Left lung (tissue), 14 donors: ENCODE data around the gene DEFB108B. TPM values are rescaled to one million over a fixed set of nuclear protein-coding genes. Genes with fewer than 3 reads are reported as not detected.
"Not testable (repeated sequence)": the region's sequence is repeated elsewhere in the genome, so short reads cannot be mapped to it uniquely, and the experiment has no call there.

Experiments used
- ATAC-seq: fragments of 200-7000 bp; cut with Tn5 transposase; one replicate; pipeline ENCODE4 v1.9.1; 2020; ENCODE audit warnings: moderate library complexity
- DNase-seq, 4 donors: peaks; one replicate each; pipeline ENCODE4 v3.0.0-alpha.2; 2013 to 2020
- H3K27ac ChIP-seq, 2 donors: fragments of 200-600 bp; sonication (generic) in 1 of 2; one replicate each; pipeline versions ENCODE4 v1.5.0 to v1.8.0; 2020 to 2021
- H3K27me3 ChIP-seq, 2 donors: fragments of 200-600 bp; sonication (generic) in 1 of 2; one replicate each; pipeline versions ENCODE4 v1.5.0 to v1.8.0; 2020 to 2021
- H3K36me3 ChIP-seq, 2 donors: fragments of 200-600 bp; sonication (generic) in 1 of 2; one replicate each; pipeline versions ENCODE4 v1.5.0 to v1.8.0; 2020 to 2021
- H3K4me1 ChIP-seq, 2 donors: fragments of 200-600 bp; one replicate each; pipeline ENCODE4 v1.8.0; 2021
- H3K4me3 ChIP-seq, 2 donors: fragments of 200-600 bp; sonication (generic) in 1 of 2; one replicate each; pipeline versions ENCODE4 v1.5.0 to v1.8.0; 2020 to 2021; ENCODE audit warnings: mild to moderate bottlenecking in 1 of 2
- H3K9me3 ChIP-seq, 2 donors: fragments of 200-600 bp; sonication (generic) in 1 of 2; one replicate each; pipeline versions ENCODE4 v1.5.0 to v1.8.0; 2020 to 2021
- intact Hi-C, 2 donors: fragments of 100-400 bp; cut with DNase I; formaldehyde crosslinking; loops; one replicate each; pipeline versions ENCODE4 v1.11.2 to v1.14.2; 2022
- long read RNA-seq, 12 donors: library from polyadenylated mRNA in 2 of 12; unstranded in 2 of 12; transcript quantifications; one replicate each; pipeline ENCODE4 v2.0.0 and lab custom pipeline, GENCODE V29; 2019 to 2026
- polyA plus RNA-seq, 6 donors: library from polyadenylated mRNA; unstranded; fragments of 120-200 nt; gene quantifications; one replicate each; pipeline ENCODE4 v1.2.1, GENCODE V29; 2013; ENCODE audit not compliant: insufficient read length in 6 of 6
- total RNA-seq, 2 donors: library from RNA; stranded (reverse); fragmentation: NEBNext Ultra II Directional; extraction: Animal tissue kit (Norgen Biotek cat#: 25700); gene quantifications; one replicate each; pipeline ENCODE4 v1.2.1, GENCODE V29; 2021
- TF ChIP-seq, protein P1 (sequence below), 2 donors: fragments of 200-600 bp; sonication (generic) in 1 of 2; IDR thresholded peaks; one replicate each; pipeline versions ENCODE4 v1.5.0 to v1.8.0; 2021; ENCODE audit warnings: antibody characterized with exemption in 2 of 2
- donor health status: DM: no; HTN: yes; CAD: no.
- donor health status: DM: no; HTN: no; CAD: no.

Gene DEFB108B, protein sequence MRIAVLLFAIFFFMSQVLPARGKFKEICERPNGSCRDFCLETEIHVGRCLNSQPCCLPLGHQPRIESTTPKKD
- not detected for total RNA-seq
- polyA plus RNA-seq = not detected
- long read RNA-seq, donor 1 = 0 reads
- long read RNA-seq, donor 2 = 0 reads
- long read RNA-seq, donor 3 = 0 reads
- long read RNA-seq, donor 4 = 0 reads
- long read RNA-seq, donor 5 = 0 reads
- long read RNA-seq, donor 6 = 0 reads
- long read RNA-seq, donor 7 = 0 reads
- long read RNA-seq, donor 8 = 0 reads
- long read RNA-seq, donor 9 = 0 reads
- long read RNA-seq, donor 10 = 0 reads
- long read RNA-seq, donor 11 = 0 reads
- long read RNA-seq, donor 12 = 0 reads

DNA sequence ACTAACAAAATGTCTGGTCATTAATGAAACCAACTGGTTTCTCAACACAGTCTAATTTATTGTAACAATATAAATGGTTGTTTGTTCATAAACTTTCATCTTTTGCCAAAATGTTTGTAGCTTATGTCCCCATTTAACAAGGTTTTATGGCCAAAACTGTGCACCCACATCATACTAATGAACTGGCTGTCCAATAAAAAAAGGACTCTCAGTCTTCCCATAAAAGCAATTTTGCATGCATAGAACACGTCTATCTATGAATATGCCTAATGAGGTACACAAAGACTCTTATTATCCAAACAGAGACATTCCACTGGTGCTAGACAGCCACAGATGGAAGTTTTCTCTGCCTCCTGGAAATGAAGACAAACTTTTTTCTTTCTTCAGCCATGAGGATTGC, at the start of gene DEFB108B:
Gene DEFB108B, plus strand, starts transcription at position 390 of the 400 bp plus-strand sequence. Its CDS starts 0 bp downstream, at position 390.
- ATAC-seq, H3K36me3 ChIP-seq, H3K9me3 ChIP-seq, intact Hi-C loops, H3K27ac ChIP-seq, H3K4me1 ChIP-seq, H3K4me3 ChIP-seq, H3K27me3 ChIP-seq: not testable (repeated sequence)
- peak in 1 of 4 donors; percentile 24 for DNase-seq

DNA sequence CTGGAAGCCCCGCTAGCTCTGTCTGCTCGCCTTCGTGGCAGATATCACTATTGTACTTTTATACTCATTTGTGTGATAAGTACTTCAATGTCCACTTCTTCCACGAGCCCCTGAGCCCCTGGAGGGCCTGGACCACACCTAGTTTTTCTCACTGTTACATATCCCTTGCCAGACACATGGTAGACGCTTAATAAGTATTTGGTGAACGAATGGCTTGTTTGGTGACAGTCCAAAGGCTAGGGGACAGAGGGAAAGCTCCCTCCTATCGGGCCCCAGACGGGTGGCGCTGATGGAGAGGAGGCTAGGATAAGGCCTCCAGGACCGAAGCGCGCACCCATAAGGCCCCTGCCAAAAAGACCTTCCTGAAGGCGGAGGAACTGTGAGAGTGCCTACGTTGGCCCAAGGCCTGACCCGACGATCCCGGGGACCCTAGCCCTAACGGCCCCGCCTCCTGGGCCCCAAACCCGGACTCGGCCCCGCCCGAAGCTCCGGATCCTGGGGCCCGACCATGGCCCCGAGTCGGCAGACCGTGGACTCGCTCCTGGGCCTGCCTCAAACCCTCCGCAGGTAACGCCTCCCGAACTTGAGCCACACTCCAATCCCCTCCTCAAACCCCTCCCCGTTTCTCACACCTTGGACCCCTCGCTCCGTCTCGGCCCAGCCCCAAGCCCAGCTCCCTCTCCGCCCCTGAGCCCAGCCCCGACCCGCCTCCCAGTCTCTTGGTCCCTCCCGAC, 46.7 kb upstream of the DEFB108B start:
- H3K9me3 ChIP-seq, intact Hi-C loops, H3K36me3 ChIP-seq, H3K4me1 ChIP-seq, H3K27me3 ChIP-seq: not testable (repeated sequence)
- Histone ChIP-seq H3K4me3 (peak overlapping the region; percentile 52 to 55), H3K27ac (peak overlapping the region in 1 of 2 donors; percentile 57)
- ATAC-seq = peak; percentile 44
- peak in 2 of 4 donors; percentile 86 to 95 for DNase-seq

DNA sequence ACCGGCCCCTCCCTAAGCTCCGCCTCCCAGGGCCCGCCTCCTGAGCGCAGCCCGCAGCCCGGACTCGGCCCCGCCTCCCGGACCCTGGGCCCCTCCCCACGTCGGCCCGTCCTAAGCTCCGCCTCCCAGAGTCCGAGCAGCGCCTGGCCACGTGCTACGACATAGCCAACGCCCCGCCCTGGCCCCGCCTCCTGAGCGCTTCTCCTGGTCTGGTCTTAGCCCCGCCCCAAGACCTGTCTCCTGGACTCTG, 46.2 kb upstream of the DEFB108B start:
- ATAC-seq (peak; percentile 99), DNase-seq (peak in 3 of 4 donors; percentile 99 to 100 (median 99))
- not testable (repeated sequence) for H3K27ac ChIP-seq

DNA sequence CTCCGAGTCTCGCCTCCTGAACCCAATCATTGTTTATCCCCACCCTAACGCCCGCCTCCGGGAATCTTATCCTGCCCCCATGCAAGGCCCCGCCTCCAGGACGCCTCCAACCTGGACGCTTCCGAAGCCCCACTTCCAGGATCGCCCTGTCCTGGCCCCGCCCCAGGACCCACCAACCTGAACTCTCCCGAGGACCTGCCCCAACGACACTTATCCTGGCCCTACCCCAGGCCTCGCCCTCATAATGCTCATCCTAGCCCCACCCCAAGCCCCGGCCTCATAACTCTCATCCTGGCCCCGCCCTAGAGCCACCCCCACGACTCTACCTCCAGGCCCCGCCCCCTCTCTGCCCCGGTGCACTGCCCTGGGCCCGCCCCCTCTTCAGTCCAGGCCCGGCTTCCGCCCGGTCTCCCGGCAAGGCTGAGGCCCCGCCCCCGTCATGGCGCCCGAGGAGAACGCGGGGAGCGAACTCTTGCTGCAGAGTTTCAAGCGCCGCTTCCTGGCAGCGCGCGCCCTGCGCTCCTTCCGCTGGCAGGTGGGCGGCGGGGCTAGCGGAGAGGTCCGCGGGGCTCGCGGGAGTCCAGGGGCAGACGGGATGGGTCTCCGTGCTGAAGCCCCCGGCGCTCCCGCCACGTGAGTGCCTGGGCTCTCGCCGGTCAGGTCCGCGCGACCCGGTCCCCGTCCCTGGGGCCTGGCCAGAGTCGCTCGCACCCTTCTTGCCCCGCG, 45.7 kb upstream of the DEFB108B start:
- Histone ChIP-seq H3K4me3 (peak overlapping the region; percentile 43 to 55), H3K27me3 (no peaks in the 10 kb centered on the region), H3K36me3 (no peaks in the 10 kb centered on the region), H3K27ac (peak overlapping the region in 1 of 2 donors; percentile 64), H3K4me1 (peaks cover 0 to 4% of the 10 kb centered on the region in 2 donors), H3K9me3 (no peaks in the 10 kb centered on the region)
- DNase-seq (peak; percentile 92 to 96 (median 94)), ATAC-seq (peak; percentile 99)
- TF ChIP-seq, protein P1, sequence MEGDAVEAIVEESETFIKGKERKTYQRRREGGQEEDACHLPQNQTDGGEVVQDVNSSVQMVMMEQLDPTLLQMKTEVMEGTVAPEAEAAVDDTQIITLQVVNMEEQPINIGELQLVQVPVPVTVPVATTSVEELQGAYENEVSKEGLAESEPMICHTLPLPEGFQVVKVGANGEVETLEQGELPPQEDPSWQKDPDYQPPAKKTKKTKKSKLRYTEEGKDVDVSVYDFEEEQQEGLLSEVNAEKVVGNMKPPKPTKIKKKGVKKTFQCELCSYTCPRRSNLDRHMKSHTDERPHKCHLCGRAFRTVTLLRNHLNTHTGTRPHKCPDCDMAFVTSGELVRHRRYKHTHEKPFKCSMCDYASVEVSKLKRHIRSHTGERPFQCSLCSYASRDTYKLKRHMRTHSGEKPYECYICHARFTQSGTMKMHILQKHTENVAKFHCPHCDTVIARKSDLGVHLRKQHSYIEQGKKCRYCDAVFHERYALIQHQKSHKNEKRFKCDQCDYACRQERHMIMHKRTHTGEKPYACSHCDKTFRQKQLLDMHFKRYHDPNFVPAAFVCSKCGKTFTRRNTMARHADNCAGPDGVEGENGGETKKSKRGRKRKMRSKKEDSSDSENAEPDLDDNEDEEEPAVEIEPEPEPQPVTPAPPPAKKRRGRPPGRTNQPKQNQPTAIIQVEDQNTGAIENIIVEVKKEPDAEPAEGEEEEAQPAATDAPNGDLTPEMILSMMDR (IDR thresholded peaks at IDR 0.05) = no peak
- intact Hi-C loops = no loop called here

More for the DNA sequence above, 46.2 kb upstream of the DEFB108B start:
- intact Hi-C loops, H3K27me3 ChIP-seq, H3K9me3 ChIP-seq, H3K4me1 ChIP-seq, H3K36me3 ChIP-seq: not testable (repeated sequence)
- H3K4me3 ChIP-seq = peak overlapping the region; percentile 52 to 55

DNA sequence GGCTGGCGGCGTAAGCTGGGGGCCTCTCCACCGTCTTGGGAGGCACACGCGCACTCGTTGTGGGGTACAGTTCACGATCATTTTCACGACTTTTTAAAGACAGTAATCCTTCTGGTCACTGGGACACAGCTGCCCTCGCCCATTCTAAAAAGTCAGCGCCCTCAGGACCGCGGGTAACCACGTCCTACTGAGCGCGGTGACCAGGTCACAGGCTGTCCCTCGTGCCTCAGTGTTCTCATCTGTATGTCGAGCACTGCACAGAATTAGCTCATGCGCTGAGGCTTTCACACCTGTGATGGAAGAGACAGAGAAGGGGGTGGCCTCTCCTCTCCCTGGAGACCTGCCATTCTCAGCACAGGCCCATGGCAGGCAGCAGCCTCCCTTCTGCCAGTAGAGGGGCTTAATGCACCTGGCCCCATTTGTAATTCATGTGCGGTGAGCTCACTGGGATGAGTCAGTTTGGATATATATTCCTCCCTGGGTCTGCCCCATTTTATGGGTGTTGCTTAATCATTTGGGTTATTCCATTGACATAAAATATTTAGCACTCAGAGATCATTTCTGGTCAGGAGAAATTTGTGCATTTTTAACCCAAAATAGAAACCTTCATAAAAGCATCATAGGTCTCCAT, 45.1 kb upstream of the DEFB108B start:
- ATAC-seq, intact Hi-C loops, H3K4me1 ChIP-seq, H3K27me3 ChIP-seq, DNase-seq, H3K36me3 ChIP-seq, H3K9me3 ChIP-seq: not testable (repeated sequence)
- peak overlapping the region; percentile 43 to 46 for H3K4me3 ChIP-seq
- peak overlapping the region in 1 of 2 donors; percentile 64 for H3K27ac ChIP-seq

DNA sequence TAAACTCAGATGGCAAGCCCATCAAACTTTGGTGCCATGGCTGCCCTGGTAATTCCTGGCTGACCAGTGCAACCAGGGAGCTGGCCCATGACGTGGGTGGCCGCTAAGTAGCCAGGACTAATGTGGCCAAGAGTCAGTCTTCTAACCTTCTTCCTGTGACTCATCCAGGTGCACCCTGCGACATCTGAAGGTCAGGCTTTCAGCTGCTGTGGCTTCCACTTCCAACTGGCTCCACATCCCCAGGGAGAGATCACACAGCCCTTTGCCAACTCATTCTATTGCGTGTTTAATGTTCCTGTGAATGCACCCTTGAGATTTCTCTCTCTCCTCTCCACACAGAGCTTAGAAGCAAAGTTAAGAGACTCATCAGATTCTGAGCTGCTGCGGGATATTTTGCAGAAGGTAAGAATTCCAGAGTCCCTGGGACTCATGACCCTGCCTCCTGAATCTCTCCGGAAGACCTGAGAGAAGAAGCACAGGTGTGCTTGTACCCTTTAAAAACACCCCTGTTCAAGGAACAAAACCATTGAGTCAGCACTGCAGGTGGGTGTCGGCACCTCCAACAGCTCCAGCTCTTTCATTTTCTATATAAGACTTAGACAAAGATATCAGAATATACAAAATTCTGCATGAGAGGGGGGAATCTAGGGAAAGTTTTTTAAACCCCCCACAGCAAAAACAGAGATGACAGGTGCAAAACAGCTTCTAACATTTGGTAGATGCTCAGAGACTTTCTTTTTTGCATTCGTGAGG, 43.4 kb upstream of the DEFB108B start:
- intact Hi-C loops, H3K27ac ChIP-seq, H3K36me3 ChIP-seq, H3K27me3 ChIP-seq, ATAC-seq, H3K4me3 ChIP-seq, H3K4me1 ChIP-seq, DNase-seq, H3K9me3 ChIP-seq: not testable (repeated sequence)

DNA sequence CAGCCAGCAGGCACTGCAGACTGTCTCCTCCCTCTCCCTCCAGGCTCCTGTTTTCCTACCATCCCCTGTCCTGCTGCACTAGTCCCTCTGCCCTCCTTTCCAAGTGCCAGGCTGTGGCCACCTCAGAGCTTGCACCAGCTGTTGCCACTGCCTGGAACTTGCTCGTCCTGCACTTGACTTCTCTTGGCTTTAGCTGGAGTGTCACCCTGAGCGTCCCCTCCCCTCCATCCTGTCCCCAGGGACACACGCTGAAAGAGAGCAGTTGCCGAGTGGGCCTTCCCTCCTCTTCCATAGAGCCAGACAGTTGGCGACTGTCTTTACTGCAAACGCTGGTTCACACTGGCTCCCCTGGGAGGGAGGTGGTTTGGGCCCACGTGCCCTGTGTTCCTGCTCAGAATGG, 41.9 kb upstream of the DEFB108B start:
- H3K9me3 ChIP-seq, H3K27ac ChIP-seq, ATAC-seq, H3K4me3 ChIP-seq, H3K27me3 ChIP-seq, intact Hi-C loops, H3K4me1 ChIP-seq, DNase-seq, H3K36me3 ChIP-seq: not testable (repeated sequence)
